ENCODE data around the gene ACE.

The ACE gene

DNA sequence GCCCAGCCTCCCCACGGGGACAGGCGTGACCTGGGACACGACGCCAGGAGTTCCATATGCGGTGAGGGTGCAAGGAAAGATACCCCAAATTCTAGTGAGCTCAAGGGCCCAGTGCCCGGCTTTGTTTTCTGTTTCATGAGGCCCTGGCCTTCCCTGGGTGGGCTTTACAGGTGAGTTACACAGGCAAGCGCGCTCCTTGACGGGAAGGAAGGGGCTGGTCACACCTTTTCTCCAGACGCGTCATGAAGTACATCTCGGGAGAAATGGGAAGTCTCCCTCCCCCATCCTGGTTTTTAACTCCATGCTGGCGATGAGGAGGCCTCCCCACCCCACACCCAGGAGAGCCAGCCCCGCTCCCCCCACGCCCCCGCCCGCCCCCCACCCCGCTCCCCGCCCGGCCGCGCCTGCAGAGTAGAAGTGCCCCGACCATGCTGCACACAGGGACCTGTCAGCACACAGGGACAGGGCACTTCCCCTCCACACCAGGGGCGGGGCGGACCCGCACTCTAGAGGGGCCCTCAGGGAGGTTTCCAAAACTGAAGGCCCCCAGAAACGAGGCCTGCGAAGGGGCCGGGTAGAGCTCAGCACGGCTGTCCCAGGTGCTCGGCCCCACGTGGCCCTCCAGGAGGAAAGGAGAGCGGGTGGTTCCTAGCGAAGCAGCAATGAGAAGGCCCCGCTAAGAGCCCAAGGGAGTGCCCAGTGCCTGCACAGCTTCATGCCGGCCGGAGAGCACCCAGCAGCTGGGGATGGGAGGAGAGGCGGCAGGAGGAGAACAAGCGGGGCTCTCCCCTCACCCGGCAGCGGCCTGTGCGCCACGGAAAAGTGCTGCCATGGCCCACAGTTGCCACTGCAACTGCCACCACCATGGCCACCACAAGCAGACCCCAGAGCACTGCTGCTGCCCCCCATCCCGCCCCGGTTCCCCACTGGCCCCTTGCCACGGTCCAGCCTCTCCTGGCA is 38.5 kb upstream of the ACE start:
- DNase-seq, result no peak
- in situ Hi-C loops (cut with HindIII; ENCODE audit: low pct_ligation_motif_present, low sequenced_read_pairs), result no loop called here
- Histone ChIP-seq H3K4me3 (ENCODE audit: low read depth, low read length) (no peak overlapping the region), H3K27me3 (replicated peaks) (no peaks in the 10 kb centered on the region), H3K36me3 (replicated peaks) (no peaks in the 10 kb centered on the region), H3K27ac (no peak overlapping the region)
- TF ChIP-seq, protein P1, sequence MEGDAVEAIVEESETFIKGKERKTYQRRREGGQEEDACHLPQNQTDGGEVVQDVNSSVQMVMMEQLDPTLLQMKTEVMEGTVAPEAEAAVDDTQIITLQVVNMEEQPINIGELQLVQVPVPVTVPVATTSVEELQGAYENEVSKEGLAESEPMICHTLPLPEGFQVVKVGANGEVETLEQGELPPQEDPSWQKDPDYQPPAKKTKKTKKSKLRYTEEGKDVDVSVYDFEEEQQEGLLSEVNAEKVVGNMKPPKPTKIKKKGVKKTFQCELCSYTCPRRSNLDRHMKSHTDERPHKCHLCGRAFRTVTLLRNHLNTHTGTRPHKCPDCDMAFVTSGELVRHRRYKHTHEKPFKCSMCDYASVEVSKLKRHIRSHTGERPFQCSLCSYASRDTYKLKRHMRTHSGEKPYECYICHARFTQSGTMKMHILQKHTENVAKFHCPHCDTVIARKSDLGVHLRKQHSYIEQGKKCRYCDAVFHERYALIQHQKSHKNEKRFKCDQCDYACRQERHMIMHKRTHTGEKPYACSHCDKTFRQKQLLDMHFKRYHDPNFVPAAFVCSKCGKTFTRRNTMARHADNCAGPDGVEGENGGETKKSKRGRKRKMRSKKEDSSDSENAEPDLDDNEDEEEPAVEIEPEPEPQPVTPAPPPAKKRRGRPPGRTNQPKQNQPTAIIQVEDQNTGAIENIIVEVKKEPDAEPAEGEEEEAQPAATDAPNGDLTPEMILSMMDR (IDR thresholded peaks at IDR 0.05; ENCODE audit: low read depth, low read length, missing control alignments), result no peak

DNA sequence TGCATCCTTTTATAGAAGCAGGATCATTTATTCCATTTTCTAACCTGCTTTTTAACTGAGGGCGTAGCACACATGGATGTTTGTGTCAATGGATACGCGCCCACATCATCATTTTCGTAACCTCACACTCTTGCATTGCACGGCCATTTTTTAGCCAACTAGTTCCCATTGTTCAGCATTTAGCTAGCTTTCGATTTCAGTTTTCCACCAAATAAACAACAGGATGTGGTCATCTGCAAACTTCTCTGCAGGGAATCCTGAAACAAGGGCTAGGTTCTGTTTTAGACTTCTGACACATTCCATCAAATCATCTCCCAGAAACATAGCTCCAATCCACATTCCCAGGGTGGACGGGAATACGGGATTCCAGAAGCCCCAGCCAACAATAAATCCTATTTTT is 37.2 kb upstream of the ACE start:
- Histone ChIP-seq H3K36me3 (replicated peaks) (no peaks in the 10 kb centered on the region), H3K27ac (no peak overlapping the region), H3K27me3 (replicated peaks) (no peaks in the 10 kb centered on the region), H3K4me3 (ENCODE audit: low read depth, low read length) (no peak overlapping the region)
- DNase-seq, result no peak
- TF ChIP-seq, protein P1 (IDR thresholded peaks at IDR 0.05; ENCODE audit: low read depth, low read length, missing control alignments), result no peak
- in situ Hi-C loops (cut with HindIII; ENCODE audit: low pct_ligation_motif_present, low sequenced_read_pairs), result no loop called here

DNA sequence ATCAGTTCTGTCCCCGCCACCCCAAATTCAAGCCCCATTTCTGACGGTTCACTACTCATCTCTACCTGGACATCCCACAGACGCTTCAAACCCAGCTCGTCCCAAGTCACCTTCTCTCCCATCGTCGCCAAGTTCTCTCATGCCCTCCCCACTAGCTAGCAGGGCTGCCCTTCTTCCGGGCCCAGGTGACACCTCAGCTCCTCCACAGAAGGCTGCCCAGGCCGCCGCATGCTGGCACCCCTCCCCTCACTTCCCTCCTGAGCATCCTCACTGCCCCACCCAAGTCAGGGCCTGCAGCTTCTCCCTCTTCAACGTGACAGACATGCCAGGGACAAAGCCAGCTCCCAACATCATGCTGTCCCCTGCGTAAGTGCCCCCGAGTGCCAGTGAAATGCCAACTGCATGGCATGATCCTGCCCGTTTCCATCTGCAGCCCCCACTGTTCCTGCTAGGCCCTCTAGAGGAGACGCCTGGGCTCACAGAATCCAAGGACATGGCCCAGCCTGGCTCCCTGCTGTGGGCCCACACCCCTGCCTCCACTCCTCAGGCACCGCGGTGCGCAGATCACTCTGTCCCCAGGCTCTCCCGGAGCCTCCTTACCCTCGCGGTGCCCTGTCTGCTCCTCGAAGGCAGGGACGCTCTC is 36.6 kb upstream of the ACE start:
- TF ChIP-seq, protein P1 (IDR thresholded peaks at IDR 0.05; ENCODE audit: low read depth, low read length, missing control alignments), result peak; percentile 16
- DNase-seq, result no peak
- no peaks in the 10 kb centered on the region for H3K36me3 ChIP-seq (replicated peaks)
- no peak overlapping the region for H3K4me3 ChIP-seq (ENCODE audit: low read depth, low read length)
- in situ Hi-C loops (cut with HindIII; ENCODE audit: low pct_ligation_motif_present, low sequenced_read_pairs), result no loop called here
- no peaks in the 10 kb centered on the region for H3K27me3 ChIP-seq (replicated peaks)
- no peak overlapping the region for H3K27ac ChIP-seq

DNA sequence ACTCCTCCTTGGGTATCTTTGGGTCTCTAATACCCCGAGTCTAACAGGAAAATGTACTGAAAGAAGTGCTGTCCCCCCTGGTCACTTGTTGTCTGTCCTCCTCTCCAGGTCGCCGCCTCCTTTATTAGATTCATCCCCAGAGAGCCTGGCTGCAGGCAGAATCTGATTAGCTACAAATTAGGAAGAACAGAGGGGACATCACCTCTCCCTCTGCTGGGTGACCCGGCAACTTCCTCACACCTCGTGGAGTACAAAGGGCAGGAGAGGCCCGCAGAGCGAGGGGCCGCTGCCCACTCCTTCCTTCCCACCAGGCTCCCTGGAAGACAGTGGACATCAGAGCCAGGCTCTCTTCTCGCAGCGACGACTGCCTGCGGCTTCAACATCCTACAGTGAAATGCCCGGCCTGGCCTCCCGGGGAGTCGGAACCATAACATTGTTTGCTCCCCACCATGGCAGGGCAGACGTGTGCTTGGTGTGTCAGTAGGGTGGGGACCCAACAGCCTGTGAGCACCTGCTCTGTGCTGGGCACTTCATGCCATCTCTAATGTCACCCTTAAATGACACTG is 36.0 kb upstream of the ACE start:
- Histone ChIP-seq H3K4me3 (ENCODE audit: low read depth, low read length) (no peak overlapping the region), H3K36me3 (replicated peaks) (no peaks in the 10 kb centered on the region), H3K27ac (no peak overlapping the region), H3K27me3 (replicated peaks) (no peaks in the 10 kb centered on the region)
- in situ Hi-C loops (cut with HindIII; ENCODE audit: low pct_ligation_motif_present, low sequenced_read_pairs), result no loop called here
- TF ChIP-seq, protein P1 (IDR thresholded peaks at IDR 0.05; ENCODE audit: low read depth, low read length, missing control alignments), result no peak
- no peak for DNase-seq

DNA sequence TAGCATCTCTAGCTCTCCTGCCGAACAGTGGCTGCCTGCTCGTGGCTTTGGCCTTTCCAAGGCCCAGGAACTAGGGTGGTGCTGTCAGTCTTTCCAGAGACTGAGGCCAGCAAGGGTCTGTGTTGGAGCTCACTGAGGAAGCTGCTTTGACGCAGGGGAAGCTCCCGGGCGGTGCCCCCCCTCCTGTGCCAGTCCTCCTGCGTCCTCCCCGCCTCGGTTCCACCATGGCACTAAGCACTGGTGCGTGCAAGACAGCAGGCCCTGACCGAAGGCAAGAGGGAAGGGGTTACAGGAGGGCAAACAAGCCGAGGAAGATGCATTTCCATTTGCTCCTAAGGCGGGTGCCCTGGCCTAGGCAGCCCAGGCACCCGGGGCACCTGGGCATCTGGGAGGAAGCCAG is 35.2 kb upstream of the ACE start:
- H3K36me3 ChIP-seq (replicated peaks), result no peaks in the 10 kb centered on the region
- in situ Hi-C loops (cut with HindIII; ENCODE audit: low pct_ligation_motif_present, low sequenced_read_pairs), result no loop called here
- H3K27me3 ChIP-seq (replicated peaks), result no peaks in the 10 kb centered on the region
- TF ChIP-seq, protein P1 (IDR thresholded peaks at IDR 0.05; ENCODE audit: low read depth, low read length, missing control alignments), result no peak
- no peak overlapping the region for H3K4me3 ChIP-seq (ENCODE audit: low read depth, low read length)
- no peak overlapping the region for H3K27ac ChIP-seq
- no peak for DNase-seq

Data from brain microvascular endothelial cell (primary cell).